GM19372 (cell line): Measurements from ENCODE around the gene NFATC1.

Experiments used
- ATAC-seq: cut with Tn5 transposase; IDR thresholded peaks from one replicate; pipeline ENCODE4 v1.9.1; 2021; ENCODE audit warnings: mild to moderate bottlenecking, low read depth, moderate library complexity; ENCODE audit not compliant: unreplicated experiment

The NFATC1 gene

DNA sequence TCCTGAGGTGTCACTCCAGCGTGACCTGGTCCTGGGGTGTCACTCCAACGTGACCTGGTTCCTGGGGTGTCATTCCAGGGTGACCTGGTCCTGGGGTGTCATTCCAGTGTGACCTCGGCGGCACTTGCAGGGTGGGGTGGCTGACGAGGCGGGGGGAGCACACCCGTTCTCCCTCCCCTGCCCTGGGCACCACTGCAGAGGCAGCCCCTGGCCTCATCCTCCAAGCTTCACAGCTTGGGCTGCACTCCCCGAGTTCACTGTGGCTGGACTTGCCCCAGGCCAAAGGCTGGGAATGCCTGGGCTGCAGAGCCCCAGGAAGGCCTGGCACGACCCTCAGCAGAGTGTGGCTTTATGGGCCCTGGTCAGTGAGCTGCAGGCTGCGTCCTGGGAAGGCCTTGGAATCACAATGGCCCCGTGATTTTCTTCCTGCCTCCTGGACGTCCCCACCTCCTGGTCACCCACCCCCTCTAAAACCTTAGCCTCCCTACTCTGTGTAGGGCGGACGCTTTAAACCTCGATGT, 88.3 kb downstream of the NFATC1 start:
- no peak for ATAC-seq

GRCh38 chr18:79484661-79485621, 89.2 kb downstream of the NFATC1 start:
- no peak for ATAC-seq

- no peak for ATAC-seq
Observed at GRCh38 chr18:79485788-79486355, 90.1 kb downstream of the NFATC1 start.

GRCh38 chr18:79486356-79487182, 90.8 kb downstream of the NFATC1 start:
- ATAC-seq, result no peak

GRCh38 chr18:79487183-79487800, 91.6 kb downstream of the NFATC1 start:
- ATAC-seq, result no peak

- ATAC-seq, result no peak
Observed at GRCh38 chr18:79487801-79488201, 92.1 kb downstream of the NFATC1 start.

- ATAC-seq, result no peak
Observed at GRCh38 chr18:79488311-79489050, 92.8 kb downstream of the NFATC1 start.

GRCh38 chr18:79489051-79489898, 93.5 kb downstream of the NFATC1 start:
- no peak for ATAC-seq

DNA sequence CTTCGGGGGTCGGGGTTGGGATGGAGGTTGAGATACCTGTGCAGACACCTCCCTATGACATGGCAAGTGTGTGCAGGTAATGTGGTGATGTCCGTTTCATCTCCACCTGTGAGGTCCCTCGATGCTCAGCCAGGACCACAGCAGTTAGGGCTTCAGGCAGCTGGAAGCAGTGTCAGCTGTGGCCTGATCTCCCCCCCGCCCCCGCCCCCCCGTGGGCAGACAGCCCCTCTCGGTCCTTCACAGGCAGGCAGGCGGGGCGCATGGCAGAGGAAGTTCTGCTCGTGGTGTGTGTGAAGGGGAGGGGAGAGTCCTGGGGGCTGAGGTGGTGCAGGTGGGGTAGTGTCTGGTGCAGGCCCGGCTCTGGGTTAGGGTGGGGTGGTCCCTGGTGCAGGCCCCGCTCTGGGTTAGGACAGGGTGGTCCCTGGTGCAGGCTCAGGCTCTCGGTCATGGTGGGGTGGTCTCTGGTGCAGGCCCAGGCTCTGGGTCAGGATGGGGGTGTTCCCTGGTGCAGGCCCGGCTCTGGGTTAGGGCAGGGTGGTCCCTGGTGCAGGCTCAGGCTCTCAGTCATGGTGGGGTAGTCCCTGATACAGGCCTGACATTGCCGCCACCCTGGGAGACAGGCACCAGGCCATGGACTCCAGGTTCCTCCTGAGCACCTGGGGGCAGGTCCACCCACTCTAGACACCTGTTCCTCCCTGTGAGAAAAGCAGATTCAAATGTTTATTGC, 94.3 kb downstream of the NFATC1 start:
- no peak for ATAC-seq

GRCh38 chr18:79490626-79491041, 94.9 kb downstream of the NFATC1 start:
- no peak for ATAC-seq

DNA sequence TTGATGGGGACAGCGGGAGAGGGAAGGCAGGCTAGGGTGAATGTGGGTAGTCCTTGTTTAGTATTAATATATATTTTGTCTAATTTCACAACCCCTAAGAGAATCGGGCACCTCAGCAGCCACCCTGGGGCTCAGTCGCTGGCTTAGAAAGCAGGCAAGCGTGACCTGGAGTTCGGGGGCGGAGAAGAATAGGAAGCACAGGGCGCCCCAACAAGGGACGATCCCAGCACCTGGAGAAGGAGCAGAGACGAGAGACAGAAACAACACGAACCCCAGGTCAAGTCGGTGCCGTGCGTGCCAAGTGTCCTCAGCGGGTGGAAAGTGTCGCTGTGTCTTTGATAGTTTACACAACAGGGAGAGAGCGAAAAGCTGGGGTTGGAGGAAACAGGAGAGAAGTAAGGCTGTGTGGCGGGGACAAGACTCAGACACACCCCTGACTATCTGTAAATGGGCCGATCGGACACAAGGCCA, 95.4 kb downstream of the NFATC1 start:
- no peak for ATAC-seq

- no peak for ATAC-seq
Observed at GRCh38 chr18:79493211-79493800, 97.6 kb downstream of the NFATC1 start.

- no peak for ATAC-seq
Observed at GRCh38 chr18:79493801-79494211, 98.1 kb downstream of the NFATC1 start.

- ATAC-seq, result no peak
Observed at GRCh38 chr18:79494936-79495335, 99.2 kb downstream of the NFATC1 start.

- no peak for ATAC-seq
Observed at GRCh38 chr18:79495591-79496071, 99.9 kb downstream of the NFATC1 start.

DNA sequence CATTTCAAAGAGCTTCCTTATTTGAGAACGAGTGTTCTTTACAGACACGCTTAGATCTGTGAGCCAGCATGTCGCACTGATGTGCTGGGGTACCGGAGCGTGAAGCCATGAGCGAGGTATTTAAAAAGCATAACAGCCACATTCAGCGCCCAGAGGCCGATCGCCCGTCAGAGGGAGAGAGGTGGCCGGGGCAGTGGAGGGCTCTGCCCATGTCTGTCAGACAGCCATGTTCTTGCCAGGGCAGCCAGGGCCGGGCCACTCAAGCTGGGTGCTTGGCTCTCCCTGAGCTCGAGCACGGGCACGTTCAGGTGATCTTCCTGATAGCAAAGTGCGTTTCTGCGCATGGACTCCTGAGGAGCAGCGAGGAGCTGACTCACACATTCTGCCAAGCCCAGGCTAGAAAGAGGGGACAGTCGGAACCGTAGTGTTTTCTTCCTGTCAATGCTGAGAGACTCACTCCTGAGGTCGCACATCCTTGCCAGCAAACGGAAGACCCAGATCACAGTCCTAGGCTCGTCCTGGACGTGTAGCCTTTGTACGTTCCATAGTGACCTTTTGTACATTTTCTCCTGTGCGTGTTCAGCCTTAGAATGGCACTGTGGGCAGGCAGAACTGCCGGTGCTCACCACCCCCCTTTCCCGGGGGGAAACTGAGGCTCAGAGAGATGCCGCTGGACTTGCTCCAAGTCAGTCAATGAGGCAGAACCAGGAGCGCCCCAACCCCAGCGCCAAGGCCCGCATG, 100.7 kb downstream of the NFATC1 start:
- ATAC-seq, result no peak
